HG03521 (cell line): ENCODE data around the gene COL9A3.

Source experiments
- ATAC-seq: cut with Tn5 transposase; IDR thresholded peaks from one replicate; pipeline ENCODE4 v1.9.1; 2021; ENCODE audit warnings: mild to moderate bottlenecking, moderate library complexity; ENCODE audit not compliant: unreplicated experiment

COL9A3 gene

DNA sequence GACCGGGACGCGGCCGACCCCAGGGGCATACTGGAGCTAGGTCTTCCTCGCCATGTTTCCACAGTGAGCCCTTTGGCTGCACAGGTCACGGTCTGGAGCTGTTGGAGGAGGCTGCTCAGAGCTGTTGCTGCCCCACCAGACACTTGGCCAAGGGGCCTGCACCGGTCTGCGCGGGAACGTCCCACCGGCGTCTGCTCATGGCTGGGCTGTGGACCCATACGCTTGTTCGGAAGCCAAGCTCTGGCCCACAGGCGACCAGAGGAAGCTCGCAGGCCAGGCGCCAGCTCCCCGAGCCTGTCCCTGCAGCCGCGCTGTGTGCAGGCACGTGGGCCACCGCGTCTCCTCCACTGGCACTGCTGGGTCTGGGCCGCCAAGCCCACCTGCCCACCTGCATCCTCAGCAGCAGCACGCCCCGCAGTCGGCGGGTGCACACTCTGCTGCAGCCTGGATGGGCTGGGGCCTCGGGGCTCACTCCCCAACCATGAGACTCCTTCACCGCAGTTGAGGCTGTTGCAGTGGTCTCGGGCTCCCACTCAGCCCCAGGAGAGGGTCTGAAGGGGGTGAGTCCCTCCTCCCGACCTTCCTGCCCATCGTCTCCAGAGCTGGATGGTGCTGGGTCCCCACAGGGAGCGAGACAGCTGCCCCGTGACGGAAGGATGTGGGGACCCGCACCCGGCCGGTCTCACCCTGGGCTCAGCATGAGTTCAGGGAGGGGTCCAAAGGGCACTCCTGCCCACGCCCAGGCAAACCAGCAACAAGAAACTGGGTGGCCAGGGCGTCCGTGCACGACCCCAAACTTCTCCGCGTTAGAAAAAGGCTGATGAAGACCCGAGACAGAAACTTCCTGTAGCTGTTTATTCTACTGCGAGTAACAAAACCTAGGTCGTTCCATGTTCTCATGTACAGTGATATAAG is 60.3 kb downstream of the COL9A3 start:
- no peak for ATAC-seq

DNA sequence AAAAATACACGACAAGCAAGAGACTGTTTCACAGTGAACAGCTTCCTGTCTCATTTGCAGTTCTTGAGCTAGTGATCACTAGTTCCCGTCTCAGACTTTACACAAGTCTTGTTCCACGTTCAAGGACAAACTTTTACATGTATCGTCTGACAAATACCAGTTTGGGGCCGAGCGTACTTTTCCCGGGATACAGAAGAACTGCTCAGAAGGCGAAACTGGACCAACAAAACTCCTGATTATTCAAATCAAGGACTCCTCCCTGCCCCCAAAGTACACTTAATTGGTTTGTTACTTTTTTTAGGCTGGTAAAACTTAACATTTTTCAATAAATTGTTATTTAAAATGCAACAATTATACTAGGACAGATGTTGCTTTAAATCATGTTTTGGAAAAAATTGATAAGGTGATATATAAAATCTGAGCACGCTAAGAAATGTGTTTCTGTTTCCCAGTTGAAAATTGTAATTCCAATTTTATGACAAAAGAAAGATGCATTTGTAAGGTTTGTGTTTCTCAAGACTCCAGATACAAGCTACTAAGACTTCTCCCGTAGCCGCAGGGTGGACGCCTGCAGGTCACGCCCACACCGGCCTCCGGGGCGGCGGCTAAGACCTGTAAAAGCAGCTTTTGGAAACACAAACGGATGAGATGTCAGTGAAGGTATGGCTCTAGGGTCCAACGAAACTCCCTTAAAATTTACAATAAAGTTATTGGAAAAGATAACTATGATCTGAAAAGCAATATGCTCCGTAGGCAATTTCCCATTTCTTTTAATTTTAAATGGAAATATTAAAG is 61.6 kb downstream of the COL9A3 start:
- ATAC-seq, result no peak

DNA sequence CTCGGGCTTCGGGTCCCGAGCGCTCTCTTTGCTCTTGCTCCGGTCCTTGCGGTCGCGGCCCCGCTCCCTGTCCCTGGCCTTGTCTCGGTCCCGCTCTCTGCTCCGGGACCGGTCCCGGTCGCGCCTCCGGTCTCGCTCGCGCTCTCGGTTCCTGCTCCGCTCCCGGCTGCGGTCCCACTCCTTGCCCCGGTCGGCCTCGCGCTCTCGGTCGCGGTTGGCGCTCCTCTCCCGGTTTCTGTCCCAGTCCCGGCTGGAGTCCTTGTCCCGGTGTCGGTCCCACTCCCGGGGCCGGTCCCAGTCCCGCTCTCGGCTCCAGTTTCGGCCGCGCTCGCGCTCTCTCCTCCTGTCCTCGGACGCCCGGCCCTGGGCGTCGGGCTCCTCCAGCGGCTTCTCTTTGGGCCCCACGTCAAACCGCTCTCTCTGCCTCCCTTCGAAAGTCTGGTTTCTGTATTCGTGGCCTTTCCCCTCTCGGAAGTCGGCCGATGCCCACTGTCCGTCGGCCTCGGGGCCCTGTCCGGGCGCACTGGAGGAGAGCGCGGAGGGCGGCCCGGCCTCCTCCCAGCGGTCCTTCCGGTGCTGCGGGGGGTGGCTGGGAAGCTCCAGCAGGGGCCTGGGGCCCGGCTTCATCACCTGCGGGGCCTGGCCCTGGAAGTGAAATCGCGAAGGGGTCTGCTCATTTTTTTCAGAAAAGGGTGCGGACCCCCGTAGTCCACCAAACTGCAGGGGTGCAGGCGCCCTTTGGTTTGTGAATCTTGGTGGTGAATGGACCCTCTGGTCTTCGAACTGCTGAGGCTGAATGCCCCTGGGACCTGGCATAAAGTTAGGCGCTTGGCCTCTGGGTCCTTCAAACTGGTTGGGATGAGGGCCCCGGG is 62.7 kb downstream of the COL9A3 start:
- no peak for ATAC-seq

- ATAC-seq, result no peak
Measured at GRCh38 chr20:62880147-62880934, 63.5 kb downstream of the COL9A3 start.

DNA sequence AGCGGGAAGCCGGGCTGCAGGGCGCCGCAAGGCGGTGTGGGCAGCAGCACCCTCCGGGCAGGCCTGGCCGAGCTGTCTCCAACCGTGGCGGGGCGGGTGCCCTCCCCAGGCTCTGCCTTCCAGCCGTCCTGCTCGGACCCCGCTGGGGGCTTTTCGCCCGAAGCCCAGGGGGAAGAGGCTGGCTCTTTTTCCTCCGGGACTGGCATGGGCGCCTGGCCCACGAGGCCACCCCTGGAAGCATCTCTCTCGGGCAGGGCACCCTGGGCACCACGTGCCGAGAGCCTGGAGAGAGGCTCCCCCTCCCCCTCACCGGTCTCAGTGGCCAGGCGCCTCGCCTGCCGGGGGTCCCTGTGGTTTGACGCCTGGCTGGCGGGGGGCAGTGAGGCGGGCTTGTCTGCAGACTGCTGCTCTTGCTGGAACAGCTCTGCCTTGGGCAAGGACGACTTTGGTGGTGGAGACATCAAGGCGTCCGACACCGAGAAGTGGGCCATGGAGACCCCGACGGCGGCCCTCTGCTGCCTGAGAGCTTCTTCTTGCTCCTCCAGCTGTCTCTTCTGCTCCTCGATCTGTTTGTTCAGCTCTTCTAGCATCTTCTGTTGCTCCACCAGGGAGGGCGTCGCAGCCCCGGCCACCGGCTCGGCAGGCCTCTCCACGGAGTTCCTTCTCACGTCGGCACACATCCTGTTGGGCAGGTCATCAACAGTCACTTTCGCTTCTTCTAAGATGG is 64.2 kb downstream of the COL9A3 start:
- ATAC-seq, result no peak

DNA sequence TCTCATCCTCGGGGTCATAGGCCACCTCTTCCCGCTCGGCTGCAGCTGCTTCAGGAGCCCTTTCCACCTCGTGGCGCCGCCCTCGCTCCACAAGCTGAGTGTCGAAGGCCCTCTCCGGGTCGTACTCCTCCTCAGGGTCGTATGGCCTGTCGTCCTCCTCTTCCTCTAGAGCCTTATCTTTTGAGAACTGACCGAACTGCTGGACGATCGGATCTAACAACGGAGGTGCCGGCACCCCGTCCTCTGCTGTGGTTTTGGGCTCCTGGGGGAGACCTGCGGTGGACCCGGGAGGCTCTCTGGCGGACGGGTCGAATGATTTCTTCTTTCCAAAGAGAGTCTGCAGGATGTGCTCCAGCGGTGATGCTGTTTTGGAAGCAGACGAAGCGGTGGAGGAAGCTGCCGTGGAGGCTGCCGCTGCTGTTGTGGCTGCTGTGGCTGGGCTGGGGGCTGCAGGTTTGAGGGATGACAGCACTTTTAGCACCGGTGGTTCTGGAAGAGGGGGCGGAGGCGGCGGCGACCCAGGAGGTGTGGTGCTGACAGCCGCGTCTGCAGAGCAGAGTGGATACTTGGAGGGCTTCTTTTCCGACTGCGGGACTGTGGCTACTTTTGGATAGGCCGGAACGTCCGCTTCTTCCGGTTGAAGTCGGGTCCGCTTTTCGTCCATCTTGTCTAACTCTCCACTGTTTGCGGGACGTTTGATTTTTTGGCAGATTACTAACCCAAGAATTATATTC is 65.0 kb downstream of the COL9A3 start:
- no peak for ATAC-seq

DNA sequence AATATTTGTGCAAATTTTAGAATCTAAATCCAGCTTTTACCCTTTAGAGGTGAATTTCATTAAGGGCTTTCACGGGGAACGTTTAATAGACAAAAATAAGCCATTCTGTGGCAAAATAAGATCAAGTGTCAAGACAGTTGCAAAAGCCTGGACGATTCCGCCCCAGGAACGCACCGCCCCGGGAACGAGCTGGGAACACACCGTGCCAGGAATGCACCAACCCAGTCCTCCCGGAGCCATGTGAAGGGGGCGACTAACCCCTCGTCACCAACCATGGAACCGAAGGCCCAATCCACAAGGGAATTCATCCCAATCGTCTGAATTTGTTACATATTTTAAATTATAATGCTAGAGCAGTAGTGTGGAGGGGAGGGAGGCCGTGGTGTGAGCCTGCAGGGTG is 65.6 kb downstream of the COL9A3 start:
- no peak for ATAC-seq

- ATAC-seq, result no peak
Measured at GRCh38 chr20:62884556-62884955, 67.7 kb downstream of the COL9A3 start.

DNA sequence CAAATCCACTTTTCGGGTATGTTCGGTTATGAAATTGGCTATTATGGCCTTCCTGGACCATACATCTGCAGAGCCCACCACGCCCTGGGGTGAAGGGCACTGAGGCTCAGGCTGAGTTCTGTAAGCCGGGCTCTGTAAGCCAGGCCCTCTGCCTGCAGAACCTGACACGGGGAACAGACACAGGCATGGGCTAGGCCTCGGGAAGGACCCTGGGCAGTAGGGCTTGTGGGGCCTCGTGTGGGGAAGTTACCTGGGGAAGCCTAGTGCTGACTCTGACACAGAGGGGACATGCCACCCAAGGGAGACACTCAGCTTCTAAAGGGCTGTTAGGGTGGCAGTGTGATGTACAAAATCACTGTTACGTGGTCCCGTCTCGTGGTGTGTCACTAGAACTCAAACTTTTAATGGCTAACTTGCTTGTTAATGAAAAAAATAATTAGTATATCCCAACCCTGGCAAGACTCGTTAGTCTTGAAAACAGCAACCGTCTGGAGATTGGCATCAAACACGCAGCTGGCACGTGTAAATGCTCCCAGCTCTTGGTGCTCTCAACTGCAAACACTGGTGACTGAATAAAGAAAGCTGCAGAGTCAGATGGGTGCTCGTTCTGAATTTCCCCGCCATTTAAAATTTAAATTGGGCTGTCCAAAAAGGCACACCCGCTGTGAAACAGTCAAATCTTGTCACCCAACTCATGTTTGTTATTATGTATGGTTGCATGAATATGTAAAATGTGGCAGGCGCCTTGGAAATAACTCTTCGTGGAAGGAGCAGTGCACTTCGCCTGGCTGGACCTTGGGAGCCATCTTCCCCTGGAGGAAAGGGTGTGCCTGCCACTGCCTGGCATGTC is 68.4 kb downstream of the COL9A3 start:
- ATAC-seq, result no peak

GRCh38 chr20:62885896-62886708 is 69.3 kb downstream of the COL9A3 start:
- ATAC-seq, result no peak

- ATAC-seq, result no peak
Measured at GRCh38 chr20:62886709-62887058, 69.8 kb downstream of the COL9A3 start.

GRCh38 chr20:62887152-62887859 is 70.5 kb downstream of the COL9A3 start:
- no peak for ATAC-seq

- ATAC-seq, result no peak
Measured at GRCh38 chr20:62887860-62888239, 71.0 kb downstream of the COL9A3 start.

DNA sequence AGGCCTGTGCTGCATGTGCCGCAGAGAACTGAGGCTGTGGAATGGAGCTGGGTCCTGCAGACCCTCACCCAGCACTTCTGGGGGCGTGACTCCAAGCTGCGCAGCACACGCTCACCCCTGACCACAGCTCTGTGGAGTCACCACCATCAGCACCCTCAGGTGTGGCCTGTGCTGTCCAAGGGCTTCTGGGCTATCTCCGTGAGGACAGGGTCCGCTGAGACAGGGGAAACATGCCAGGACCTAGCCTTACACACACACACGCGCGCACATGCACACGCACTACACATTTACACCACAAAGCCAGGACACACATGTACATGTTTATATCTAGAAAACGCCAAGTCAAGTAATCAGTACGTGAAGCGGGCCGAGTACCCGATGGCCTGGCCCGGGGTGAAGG is 71.6 kb downstream of the COL9A3 start:
- ATAC-seq, result no peak

- ATAC-seq, result no peak
Measured at GRCh38 chr20:62888910-62889309, 72.1 kb downstream of the COL9A3 start.

DNA sequence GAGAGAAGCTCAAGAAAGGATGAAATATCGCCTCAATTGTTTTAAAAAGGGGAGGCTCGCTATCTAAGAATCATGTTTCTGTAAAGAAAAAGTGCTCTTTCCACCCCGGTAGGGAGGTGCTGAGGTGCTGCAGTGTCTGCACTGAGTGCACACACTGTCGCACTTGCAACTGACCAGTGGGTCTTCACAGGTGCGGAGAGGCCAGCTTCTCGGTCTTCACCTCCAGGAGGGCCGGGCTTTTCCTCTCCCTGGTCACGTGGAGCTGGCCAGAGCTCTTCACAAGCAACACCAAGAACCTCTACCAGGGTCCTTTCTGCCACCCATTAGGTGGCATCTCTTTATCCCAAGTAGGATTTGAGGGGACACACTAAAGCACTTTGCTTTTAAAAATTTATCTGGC is 72.6 kb downstream of the COL9A3 start:
- ATAC-seq, result no peak

DNA sequence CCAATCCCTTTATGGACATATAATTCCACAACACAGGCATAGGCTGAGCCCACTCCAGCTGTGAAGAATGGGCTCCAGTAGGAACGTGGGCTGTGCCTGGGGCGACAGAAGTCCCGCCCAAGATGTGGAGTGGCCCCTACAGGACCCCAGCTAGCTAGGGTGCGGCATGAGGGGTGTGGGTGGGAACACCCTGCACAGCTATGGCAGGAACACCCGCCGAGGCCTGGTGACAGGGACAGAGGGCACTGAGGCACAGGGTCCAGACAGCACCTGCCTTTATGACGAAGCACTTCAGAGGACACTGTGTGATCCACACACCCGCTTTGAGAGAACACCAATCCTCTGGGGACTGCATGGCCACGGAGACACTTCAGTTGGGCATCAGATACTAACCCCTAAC is 73.0 kb downstream of the COL9A3 start:
- no peak for ATAC-seq
